Keratinocyte (primary cell): ENCODE results near the gene EPYC. TPM values are rescaled to one million over a fixed set of nuclear protein-coding genes. Genes with fewer than 3 reads are reported as not detected.

Source experiments
- DNase-seq: peaks from one replicate; pipeline ENCODE4 v3.0.0-alpha.2; 2011; ENCODE audit warnings: low read depth, missing footprints, low spot score
- FAIRE-seq: peaks from 2 replicates; lab custom pipeline; 2011; peaks lifted over from hg19 to GRCh38; lab: Jason Lieb, UNC
- H2AFZ ChIP-seq: 2 replicates; pipeline ENCODE4 v1.6.0; 2012; ENCODE audit warnings: low read length, control low read depth, inconsistent platforms; ENCODE audit not compliant: control insufficient read depth
- H3K27ac ChIP-seq: 2 replicates; pipeline ENCODE4 v1.5.1; 2011; ENCODE audit warnings: low read length; ENCODE audit not compliant: control insufficient read depth, insufficient read depth
- H3K27me3 ChIP-seq: 3 replicates; pipeline ENCODE4 v1.6.0; 2011; ENCODE audit warnings: low read length; ENCODE audit not compliant: control insufficient read depth, insufficient read depth; ENCODE audit errors: extremely low read depth
- H3K36me3 ChIP-seq, 2 experiments: 2 replicates in 1 of 2; 3 replicates in 1 of 2; pipeline ENCODE4 v1.5.1; 2011; ENCODE audit warnings: low read length in 2 of 2, mild to moderate bottlenecking in 1 of 2; ENCODE audit not compliant: control insufficient read depth in 2 of 2, insufficient read depth in 2 of 2; ENCODE audit errors: extremely low read depth in 1 of 2
- H3K4me1 ChIP-seq: 3 replicates; pipeline ENCODE4 v1.5.1; 2011; ENCODE audit warnings: low read length; ENCODE audit not compliant: control insufficient read depth, insufficient read depth; ENCODE audit errors: extremely low read depth
- H3K4me2 ChIP-seq: 3 replicates; pipeline ENCODE4 v1.6.0; 2011; ENCODE audit warnings: low read depth, low read length; ENCODE audit not compliant: control insufficient read depth, insufficient read depth; ENCODE audit errors: extremely low read depth
- H3K4me3 ChIP-seq, 3 experiments: fragments of 200-600 bp in 1 of 3; sonication (generic) in 1 of 3; 2 replicates in 2 of 3; 3 replicates in 1 of 3; pipeline ENCODE4 v1.5.1; 2011 to 2016; ENCODE audit warnings: low read length in 3 of 3, mild to moderate bottlenecking in 3 of 3, control low read depth in 2 of 3, inconsistent platforms in 1 of 3, low read depth in 1 of 3, mixed read lengths in 1 of 3, mixed run types in 1 of 3, moderate library complexity in 1 of 3; ENCODE audit not compliant: control insufficient read depth in 2 of 3, insufficient read depth in 2 of 3; ENCODE audit errors: extremely low read depth in 1 of 3
- H3K79me2 ChIP-seq: 2 replicates; pipeline ENCODE4 v1.6.0; 2012; ENCODE audit warnings: low read length; ENCODE audit not compliant: control insufficient read depth, insufficient read depth
- H3K9ac ChIP-seq: 3 replicates; pipeline ENCODE4 v1.6.0; 2011; ENCODE audit warnings: low read length; ENCODE audit not compliant: control insufficient read depth, insufficient read depth; ENCODE audit errors: extremely low read depth
- H3K9me1 ChIP-seq: 3 replicates; pipeline ENCODE4 v1.6.0; 2011; ENCODE audit warnings: low read length; ENCODE audit not compliant: control insufficient read depth, insufficient read depth; ENCODE audit errors: extremely low read depth
- H3K9me3 ChIP-seq: 2 replicates; pipeline ENCODE4 v1.5.1; 2012; ENCODE audit warnings: low read depth, low read length; ENCODE audit not compliant: control insufficient read depth
- H4K20me1 ChIP-seq: 3 replicates; pipeline ENCODE4 v1.6.0; 2011; ENCODE audit warnings: low read length; ENCODE audit not compliant: control insufficient read depth, insufficient read depth; ENCODE audit errors: extremely low read depth
- CTCF ChIP-seq, 3 experiments: IDR thresholded peaks in 1 of 3; conservative IDR thresholded peaks in 1 of 3; optimal IDR thresholded peaks in 1 of 3; 2 replicates in 2 of 3; 3 replicates in 1 of 3; pipeline versions ENCODE3 to v1.5.1; 2011; ENCODE audit warnings: low read length in 3 of 3, mild to moderate bottlenecking in 3 of 3, moderate library complexity in 2 of 3, control low read depth in 1 of 3, inconsistent platforms in 1 of 3; ENCODE audit not compliant: insufficient read depth in 2 of 3; ENCODE audit errors: extremely low read depth in 1 of 3
- EZH2 ChIP-seq: IDR thresholded peaks from one replicate; pipeline ENCODE4 v1.6.1; 2012; ENCODE audit warnings: inconsistent platforms, mild to moderate bottlenecking, low read length, moderate library complexity
- dilution Hi-C: fragments of 300-500 bp; cut with MboI; formaldehyde crosslinking; loops from one replicate; pipeline ENCODE4 v1.7.0; 2020; ENCODE audit warnings: low sequenced_read_pairs; ENCODE audit not compliant: extremely low pct_ligation_motif_present
- polyA plus RNA-seq, 5 experiments: library from polyadenylated mRNA; depleted of rRNA in 3 of 5; stranded (reverse) in 3 of 5; stranded (forward) in 1 of 5; unstranded in 1 of 5; fragments of >200 nt; gene quantifications; 1 replicate in 1 of 5; 2 replicates in 3 of 5; 3 replicates in 1 of 5; pipeline versions ENCODE4 v1.2.1 to v1.2.3, GENCODE V29; 2011 to 2012; ENCODE audit warnings: missing spikeins in 2 of 5, low read depth in 1 of 5, low replicate concordance in 1 of 5

Gene EPYC
- polyA plus RNA-seq, 1 donor (not counting 4 experiments of a cell fraction or from before 2014, with no cell fraction given) = not detected

DNA sequence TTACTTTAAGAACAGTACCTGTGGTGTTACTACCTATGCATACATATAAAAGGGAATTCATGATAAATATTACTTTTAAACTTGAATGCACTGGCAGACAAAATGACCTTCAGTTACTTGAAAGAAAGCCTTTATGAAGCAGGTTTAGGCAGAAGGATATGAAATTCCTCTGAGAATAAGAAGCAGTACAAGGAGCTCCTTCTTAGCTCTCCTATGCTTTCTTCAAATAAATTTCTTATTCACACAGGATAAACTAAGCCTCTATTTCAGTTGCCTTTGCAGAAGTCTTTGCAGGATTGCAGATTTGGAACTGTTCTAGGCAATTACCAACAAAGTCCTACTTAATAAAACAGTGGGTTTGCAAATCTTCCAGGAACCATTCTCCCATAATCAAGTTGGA lies 1.0 kb downstream of the EPYC start:
- H3K27me3 ChIP-seq = no peaks in the 10 kb centered on the region
- TF ChIP-seq CTCF (optimal IDR thresholded peaks at IDR 0.05 in 1 of 3, IDR thresholded peaks at IDR 0.05 in 1 of 3, conservative IDR thresholded peaks at IDR 0.05 in 1 of 3; ENCODE audit: extremely low read depth in 1 of 3, insufficient read depth in 2 of 3, low read length in 3 of 3) = no peak
- TF ChIP-seq EZH2 = no peak
- no peak for DNase-seq
- no peak overlapping the region for H3K4me2 ChIP-seq
- no peak overlapping the region for H3K4me3 ChIP-seq
- H3K9ac ChIP-seq = no peak overlapping the region
- FAIRE-seq = no peak
- dilution Hi-C loops = no loop called here
- no peak overlapping the region for H2AFZ ChIP-seq
- H3K27ac ChIP-seq = no peak overlapping the region
- H3K79me2 ChIP-seq = no peaks in the 10 kb centered on the region
- no peaks in the 10 kb centered on the region for H4K20me1 ChIP-seq
- H3K9me1 ChIP-seq = no peaks in the 10 kb centered on the region
- H3K9me3 ChIP-seq = no peaks in the 10 kb centered on the region
- no peaks in the 10 kb centered on the region for H3K36me3 ChIP-seq
- no peaks in the 10 kb centered on the region for H3K4me1 ChIP-seq

GRCh38 chr12:91001306-91001705 lies 3.5 kb downstream of the EPYC start:
- dilution Hi-C loops = no loop called here
- Histone ChIP-seq H3K4me1 (no peaks in the 10 kb centered on the region), H4K20me1 (no peaks in the 10 kb centered on the region), H3K27ac (no peak overlapping the region), H3K9ac (no peak overlapping the region), H3K27me3 (no peaks in the 10 kb centered on the region), H3K4me2 (no peak overlapping the region), H2AFZ (no peak overlapping the region), H3K9me3 (no peaks in the 10 kb centered on the region), H3K36me3 (no peaks in the 10 kb centered on the region), H3K9me1 (no peaks in the 10 kb centered on the region), H3K4me3 (no peak overlapping the region), H3K79me2 (no peaks in the 10 kb centered on the region)
- DNase-seq = no peak
- no peak for FAIRE-seq
- TF ChIP-seq EZH2 = no peak
- no peak for TF ChIP-seq CTCF (optimal IDR thresholded peaks at IDR 0.05 in 1 of 3, IDR thresholded peaks at IDR 0.05 in 1 of 3, conservative IDR thresholded peaks at IDR 0.05 in 1 of 3; ENCODE audit: extremely low read depth in 1 of 3, insufficient read depth in 2 of 3, low read length in 3 of 3)
